Neural crest cell (in vitro differentiated cells): ENCODE results near the gene PLA2G4F. TPM values are rescaled to one million over a fixed set of nuclear protein-coding genes. Genes with fewer than 3 reads are reported as not detected.
A peak's percentile ranks its signal among the peaks of the same experiment; 100 is the strongest.

Source experiments
- DNase-seq: peaks from one replicate; pipeline ENCODE4 v3.0.0; 2021; ENCODE audit warnings: low read depth, mixed read lengths, low spot score
- H3K27ac Mint-ChIP-seq: one replicate; pipeline ENCODE4 v1.8.0; 2021; ENCODE audit warnings: mild to moderate bottlenecking, mixed read lengths; ENCODE audit not compliant: unreplicated experiment
- H3K27me3 Mint-ChIP-seq: 2 replicates; pipeline ENCODE4 v1.8.0; 2021; ENCODE audit warnings: low read depth, mild to moderate bottlenecking, mixed read lengths
- H3K36me3 Mint-ChIP-seq: 2 replicates; pipeline ENCODE4 v1.8.0; 2021; ENCODE audit warnings: low read depth, mild to moderate bottlenecking, mixed read lengths
- H3K4me1 Mint-ChIP-seq: 2 replicates; pipeline ENCODE4 v1.8.0; 2021; ENCODE audit warnings: mixed read lengths
- H3K4me3 Mint-ChIP-seq: one replicate; pipeline ENCODE4 v1.8.0; 2021; ENCODE audit warnings: mild to moderate bottlenecking, mixed read lengths
- H3K9me3 Mint-ChIP-seq: 2 replicates; pipeline ENCODE4 v1.8.0; 2021; ENCODE audit warnings: mixed read lengths
- CTCF ChIP-seq: fragments of 200-600 bp; sonication (generic); conservative IDR thresholded peaks from 2 replicates; pipeline ENCODE4 v1.5.0; 2021; ENCODE audit warnings: antibody characterized with exemption, mild to moderate bottlenecking
- microRNA-seq: library from miRNA; unstranded; fragments of <30 nt; microRNA quantifications from one replicate; pipeline ENCODE4, GENCODE V29; 2020
- total RNA-seq: library from RNA; stranded (reverse); gene quantifications from 2 replicates; pipeline ENCODE4 v1.2.1, GENCODE V29; 2021

The PLA2G4F gene
- total RNA-seq, 1 donor from 2014 or later, result not detected

DNA sequence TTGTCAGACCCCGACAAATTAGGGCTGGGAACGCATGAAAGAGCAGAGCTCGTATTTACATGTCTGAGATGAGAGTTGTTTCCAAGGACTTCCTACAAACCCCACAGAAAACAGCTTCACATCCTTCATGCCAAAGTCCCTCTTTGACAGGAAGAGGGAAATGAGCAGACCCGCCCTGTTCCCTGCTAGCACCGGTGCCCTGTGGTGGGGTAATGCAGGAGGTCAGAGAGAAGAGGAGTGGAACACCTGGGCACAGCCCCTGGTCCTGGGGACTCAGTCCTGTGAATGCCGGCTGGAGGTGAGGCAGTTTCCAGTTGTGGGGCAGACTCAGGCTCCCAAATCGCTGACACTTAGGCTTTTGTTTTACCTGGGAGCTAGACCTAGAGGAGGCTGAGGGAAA, 66.1 kb downstream of the PLA2G4F start:
- Mint-ChIP-seq H3K27me3 (no peaks in the 10 kb centered on the region), H3K9me3 (no peaks in the 10 kb centered on the region), H3K27ac (no peak overlapping the region), H3K36me3 (no peaks in the 10 kb centered on the region), H3K4me1 (peaks cover 25% of the 10 kb centered on the region), H3K4me3 (no peak overlapping the region)
- no peak for DNase-seq
- TF ChIP-seq CTCF, result no peak

- Mint-ChIP-seq H3K4me1 (peaks cover 25% of the 10 kb centered on the region), H3K36me3 (no peaks in the 10 kb centered on the region)
Observed at GRCh38 chr15:42089942-42090341, 66.5 kb downstream of the PLA2G4F start.

More at GRCh38 chr15:42089942-42090341, 66.5 kb downstream of the PLA2G4F start:
- Mint-ChIP-seq H3K27ac (no peak overlapping the region), H3K27me3 (no peaks in the 10 kb centered on the region), H3K4me3 (no peak overlapping the region), H3K9me3 (no peaks in the 10 kb centered on the region)
- no peak for DNase-seq
- TF ChIP-seq CTCF, result no peak

Small RNAs within 50 kb of the gene (microRNA-seq; reads per million reads assigned to microRNA genes)
- 99.5 reads per million, percentile 60 among the genes with 10 or more reads in this experiment for gene MIR627

Other genes starting within 250 kb of the PLA2G4F start
- 8.3 and 9.3 TPM in 2 replicates for gene EHD4, start 184.1 kb downstream of the PLA2G4F start, total RNA-seq
- not detected in 2 replicates for gene PLA2G4E, start 135.6 kb downstream of the PLA2G4F start, total RNA-seq
- gene PLA2G4D, start 62.1 kb downstream of the PLA2G4F start, total RNA-seq, result not detected in 2 replicates
- gene VPS39, start 51.7 kb upstream of the PLA2G4F start, total RNA-seq, result 56.9 and 58.4 TPM in 2 replicates
- 15.2 and 17.1 TPM in 2 replicates for gene GANC, start 116.6 kb upstream of the PLA2G4F start, total RNA-seq
- gene TMEM87A, start 116.8 kb upstream of the PLA2G4F start, total RNA-seq, result 33.0 and 34.8 TPM in 2 replicates
- gene CAPN3, start 202.9 kb upstream of the PLA2G4F start, total RNA-seq, result 2.2 and 2.7 TPM in 2 replicates